AG04450 (cell line): ENCODE results near the gene EXOC6B. TPM values are rescaled to one million over a fixed set of nuclear protein-coding genes. Genes with fewer than 3 reads are reported as not detected.
A peak's percentile ranks its signal among the peaks of the same experiment; 100 is the strongest.

Experiments
- CTCF ChIA-PET: fragments of 300-600, 350-600 bp; formaldehyde crosslinking; extraction: SDS; loops from one replicate; lab custom pipeline; 2022; ENCODE audit warnings: antibody characterized with exemption, inconsistent platforms; lab: Charles Lee
- POLR2A ChIA-PET: fragments of 350-600 bp; formaldehyde crosslinking; extraction: SDS; loops from one replicate; lab custom pipeline; 2021; ENCODE audit warnings: antibody characterized with exemption, inconsistent platforms; lab: Yijun Ruan, JAX
- DNase-seq: peaks from one replicate; pipeline ENCODE4 v3.0.0-alpha.2; 2011; ENCODE audit warnings: low read depth, low spot score
- H3K27ac ChIP-seq: one replicate; pipeline ENCODE4 v1.5.1; 2012; ENCODE audit warnings: low read depth, low read length, control low read depth
- H3K27me3 ChIP-seq: one replicate; pipeline ENCODE4 v1.6.0; 2012; ENCODE audit warnings: low read length; ENCODE audit not compliant: control insufficient read depth, insufficient read depth
- H3K4me3 ChIP-seq: 2 replicates; pipeline ENCODE4 v1.5.1; 2011; ENCODE audit warnings: mild to moderate bottlenecking, low read depth, low read length, control low read depth
- H3K9me3 ChIP-seq: 2 replicates; pipeline ENCODE4 v1.5.1; 2012; ENCODE audit warnings: low read length; ENCODE audit not compliant: control insufficient read depth, insufficient read depth
- polyA plus RNA-seq: library from polyadenylated mRNA; depleted of rRNA; stranded (reverse); fragments of >200 nt; gene quantifications from 2 replicates; pipeline ENCODE4 v1.2.3, GENCODE V29; 2011
- TF ChIP-seq, protein P1 (sequence below): IDR thresholded peaks from 2 replicates; pipeline ENCODE4 v1.5.1; 2011; ENCODE audit warnings: low read depth, low read length, control low read depth, inconsistent platforms

Gene EXOC6B
- polyA plus RNA-seq, 1 experiment: 28.7 TPM

DNA sequence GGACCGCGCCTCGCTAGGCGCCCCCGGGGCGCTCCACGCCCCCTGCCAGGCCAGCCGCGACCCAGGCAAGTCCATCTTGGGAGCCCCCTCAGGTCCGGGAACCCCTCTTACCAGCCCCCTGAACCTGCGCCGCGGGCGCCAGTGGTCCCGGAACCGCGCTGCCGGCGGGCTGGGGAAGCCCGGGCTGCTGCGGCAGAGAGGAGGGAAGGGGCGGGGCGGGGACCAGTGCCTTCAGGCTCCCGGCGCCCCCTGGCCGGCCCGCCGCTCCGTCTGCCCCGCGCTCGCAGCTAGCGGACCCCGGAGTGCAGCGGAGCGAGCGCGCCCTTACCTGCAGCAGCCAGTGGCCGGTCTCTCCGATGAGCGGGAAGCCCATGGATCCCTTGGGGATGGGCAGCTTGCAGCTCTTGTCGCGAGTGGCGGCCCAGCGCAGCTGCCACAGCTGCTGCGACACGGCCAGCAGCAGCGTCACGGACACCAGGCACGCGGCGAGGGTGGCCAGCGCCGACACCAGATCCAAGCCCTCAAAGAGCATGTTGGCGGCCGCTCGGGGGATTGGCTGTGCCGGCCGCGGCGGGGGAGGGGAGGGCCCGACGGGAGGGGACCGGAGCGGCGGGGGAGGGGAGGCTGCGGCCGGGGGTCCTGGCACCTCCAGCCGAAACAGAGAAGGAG lies 678.4 kb downstream of the EXOC6B start, which contains the start of gene CYP26B1:
Gene CYP26B1 (minus strand): TSS at position 560 of the 669 bp plus-strand sequence. CDS start 28 bp downstream, at position 532.
- H3K27ac ChIP-seq: no peak within 1 kb of the TSS
- no peak for DNase-seq
- ChIA-PET CTCF (interaction anchor here (0.8 to 5.1 kb wide), 3 partner anchors 39 to 224 kb away, joined by 4 to 60 read pairs (median 4); no protein-coding TSS in a partner anchor), POLR2A (no interaction called here)
- peaks cover 88% of the 10 kb centered on the region for H3K27me3 ChIP-seq
- peak within 1 kb of the TSS; percentile 55 for H3K4me3 ChIP-seq
- peaks cover 23% of the 10 kb centered on the region for H3K9me3 ChIP-seq
- TF ChIP-seq, protein P1, sequence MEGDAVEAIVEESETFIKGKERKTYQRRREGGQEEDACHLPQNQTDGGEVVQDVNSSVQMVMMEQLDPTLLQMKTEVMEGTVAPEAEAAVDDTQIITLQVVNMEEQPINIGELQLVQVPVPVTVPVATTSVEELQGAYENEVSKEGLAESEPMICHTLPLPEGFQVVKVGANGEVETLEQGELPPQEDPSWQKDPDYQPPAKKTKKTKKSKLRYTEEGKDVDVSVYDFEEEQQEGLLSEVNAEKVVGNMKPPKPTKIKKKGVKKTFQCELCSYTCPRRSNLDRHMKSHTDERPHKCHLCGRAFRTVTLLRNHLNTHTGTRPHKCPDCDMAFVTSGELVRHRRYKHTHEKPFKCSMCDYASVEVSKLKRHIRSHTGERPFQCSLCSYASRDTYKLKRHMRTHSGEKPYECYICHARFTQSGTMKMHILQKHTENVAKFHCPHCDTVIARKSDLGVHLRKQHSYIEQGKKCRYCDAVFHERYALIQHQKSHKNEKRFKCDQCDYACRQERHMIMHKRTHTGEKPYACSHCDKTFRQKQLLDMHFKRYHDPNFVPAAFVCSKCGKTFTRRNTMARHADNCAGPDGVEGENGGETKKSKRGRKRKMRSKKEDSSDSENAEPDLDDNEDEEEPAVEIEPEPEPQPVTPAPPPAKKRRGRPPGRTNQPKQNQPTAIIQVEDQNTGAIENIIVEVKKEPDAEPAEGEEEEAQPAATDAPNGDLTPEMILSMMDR: no peak

- DNase-seq: no peak
- no peak overlapping the region for H3K4me3 ChIP-seq
- H3K27me3 ChIP-seq: peaks cover 85% of the 10 kb centered on the region
- POLR2A ChIA-PET: no interaction called here
- CTCF ChIA-PET: interaction anchor here (2.1 kb wide), 1 partner anchor 221 kb away, joined by 4 read pairs; no protein-coding TSS in a partner anchor
- H3K27ac ChIP-seq: no peak overlapping the region
- TF ChIP-seq, protein P1: no peak
- H3K9me3 ChIP-seq: peaks cover 23% of the 10 kb centered on the region
These were observed 679.2 kb downstream of the EXOC6B start for GRCh38 chr2:72146347-72147302.

GRCh38 chr2:72145658-72146329 lies 680.0 kb downstream of the EXOC6B start:
- ChIA-PET POLR2A (no interaction called here), CTCF (interaction anchor here (1.0 kb wide), 1 partner anchor 10 kb away, joined by 4 read pairs; no protein-coding TSS in a partner anchor)
- TF ChIP-seq, protein P1: no peak
- no peak overlapping the region for H3K27ac ChIP-seq
- peaks cover 82% of the 10 kb centered on the region for H3K27me3 ChIP-seq
- H3K9me3 ChIP-seq: peaks cover 23% of the 10 kb centered on the region
- DNase-seq: no peak
- H3K4me3 ChIP-seq: no peak overlapping the region

- TF ChIP-seq, protein P1: no peak
- ChIA-PET POLR2A (no interaction called here), CTCF (interaction anchor here (1.0 kb wide), 1 partner anchor 9 kb away, joined by 4 read pairs; no protein-coding TSS in a partner anchor)
- Histone ChIP-seq H3K9me3 (peaks cover 23% of the 10 kb centered on the region), H3K27me3 (peaks cover 83% of the 10 kb centered on the region), H3K27ac (no peak overlapping the region), H3K4me3 (no peak overlapping the region)
- no peak for DNase-seq
These were observed 680.6 kb downstream of the EXOC6B start for GRCh38 chr2:72145289-72145657.
